HG03064 (cell line): ENCODE data around the gene CELF5.
"Not testable (repeated sequence)": the region's sequence is repeated elsewhere in the genome, so short reads cannot be mapped to it uniquely, and the experiment has no call there.

Source experiments
- ATAC-seq: cut with Tn5 transposase; IDR thresholded peaks from one replicate; pipeline ENCODE4 v1.9.1; 2021; ENCODE audit warnings: low read depth; ENCODE audit not compliant: unreplicated experiment

Gene CELF5

DNA sequence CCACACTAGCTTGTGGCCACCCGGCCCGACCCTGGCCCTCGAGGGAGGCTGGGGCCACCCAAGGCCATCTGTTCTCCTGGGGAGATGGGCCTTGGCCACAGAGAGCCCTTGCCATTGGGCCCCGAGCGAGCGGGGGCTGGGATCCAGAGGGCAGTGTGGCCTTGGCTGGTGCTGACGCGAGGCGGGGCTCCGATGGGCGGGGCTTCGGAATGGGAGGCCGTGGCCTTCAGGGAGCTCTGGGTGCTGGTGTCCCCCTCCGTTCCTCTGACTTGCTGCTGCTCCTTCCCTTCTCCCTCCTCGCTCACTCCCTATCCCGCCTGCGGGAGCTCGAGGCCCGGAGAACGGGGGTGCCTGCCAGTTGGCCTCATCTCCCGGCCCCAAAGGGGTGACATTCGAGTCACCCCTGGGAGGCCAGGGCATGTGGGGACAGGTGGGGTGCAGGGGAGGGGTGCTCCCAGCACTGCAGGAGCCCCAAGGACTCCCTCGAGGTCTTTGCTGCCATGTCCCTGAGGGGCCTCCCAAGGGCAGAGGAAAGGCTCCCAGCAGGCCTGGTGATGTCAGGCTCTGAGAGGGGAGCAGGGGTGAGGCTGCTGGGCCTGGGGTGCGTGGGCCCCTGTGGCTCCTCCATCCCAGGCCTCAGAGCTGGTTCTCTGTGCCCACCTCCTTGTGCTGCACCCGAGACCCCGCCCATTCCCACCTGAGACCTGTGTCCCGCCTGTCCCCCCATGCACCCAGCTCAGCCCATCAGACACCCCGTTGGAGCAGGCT lies 34.6 kb upstream of the CELF5 start:
- no peak for ATAC-seq

- no peak for ATAC-seq
These were observed 34.0 kb upstream of the CELF5 start for GRCh38 chr19:3190470-3190770.

GRCh38 chr19:3190921-3191805 lies 33.3 kb upstream of the CELF5 start:
- ATAC-seq, result no peak

DNA sequence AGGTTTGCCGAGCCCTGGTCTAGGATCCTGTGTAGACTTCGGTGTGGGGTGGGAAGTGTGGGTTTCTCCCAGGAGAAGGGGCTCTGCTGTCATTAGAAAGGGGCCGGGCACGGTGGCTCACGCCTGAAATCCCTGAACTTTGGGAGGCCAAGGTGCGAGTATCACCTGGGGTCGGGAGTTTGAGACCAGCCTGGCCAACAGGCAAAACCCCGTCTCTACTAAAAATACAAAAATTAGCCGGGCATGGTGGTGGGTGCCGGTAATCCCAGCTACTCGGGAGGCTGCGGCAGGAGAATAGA lies 32.7 kb upstream of the CELF5 start:
- ATAC-seq, result not testable (repeated sequence)

DNA sequence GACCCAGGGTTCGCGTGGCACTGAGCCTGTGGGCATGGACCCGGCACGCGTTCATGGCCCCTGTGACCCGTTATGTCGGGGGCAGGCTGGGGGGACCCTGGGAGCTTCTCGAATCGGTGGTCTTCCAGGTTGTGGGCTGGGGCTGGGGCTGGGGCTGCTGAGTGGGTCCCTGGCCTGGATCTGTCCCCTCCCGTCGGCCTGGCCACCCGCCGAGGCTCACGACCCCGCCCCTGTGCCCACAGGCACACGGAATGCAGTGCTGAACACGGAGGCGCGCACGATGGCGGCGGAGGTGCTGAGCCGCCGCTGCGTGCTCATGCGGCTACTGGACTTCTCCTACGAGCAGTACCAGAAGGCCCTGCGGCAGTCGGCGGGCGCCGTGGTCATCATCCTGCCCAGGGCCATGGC lies 32.2 kb upstream of the CELF5 start:
- ATAC-seq, result no peak

GRCh38 chr19:3192684-3193083 lies 31.8 kb upstream of the CELF5 start:
- ATAC-seq, result no peak

GRCh38 chr19:3193256-3194105 lies 31.0 kb upstream of the CELF5 start:
- no peak for ATAC-seq

DNA sequence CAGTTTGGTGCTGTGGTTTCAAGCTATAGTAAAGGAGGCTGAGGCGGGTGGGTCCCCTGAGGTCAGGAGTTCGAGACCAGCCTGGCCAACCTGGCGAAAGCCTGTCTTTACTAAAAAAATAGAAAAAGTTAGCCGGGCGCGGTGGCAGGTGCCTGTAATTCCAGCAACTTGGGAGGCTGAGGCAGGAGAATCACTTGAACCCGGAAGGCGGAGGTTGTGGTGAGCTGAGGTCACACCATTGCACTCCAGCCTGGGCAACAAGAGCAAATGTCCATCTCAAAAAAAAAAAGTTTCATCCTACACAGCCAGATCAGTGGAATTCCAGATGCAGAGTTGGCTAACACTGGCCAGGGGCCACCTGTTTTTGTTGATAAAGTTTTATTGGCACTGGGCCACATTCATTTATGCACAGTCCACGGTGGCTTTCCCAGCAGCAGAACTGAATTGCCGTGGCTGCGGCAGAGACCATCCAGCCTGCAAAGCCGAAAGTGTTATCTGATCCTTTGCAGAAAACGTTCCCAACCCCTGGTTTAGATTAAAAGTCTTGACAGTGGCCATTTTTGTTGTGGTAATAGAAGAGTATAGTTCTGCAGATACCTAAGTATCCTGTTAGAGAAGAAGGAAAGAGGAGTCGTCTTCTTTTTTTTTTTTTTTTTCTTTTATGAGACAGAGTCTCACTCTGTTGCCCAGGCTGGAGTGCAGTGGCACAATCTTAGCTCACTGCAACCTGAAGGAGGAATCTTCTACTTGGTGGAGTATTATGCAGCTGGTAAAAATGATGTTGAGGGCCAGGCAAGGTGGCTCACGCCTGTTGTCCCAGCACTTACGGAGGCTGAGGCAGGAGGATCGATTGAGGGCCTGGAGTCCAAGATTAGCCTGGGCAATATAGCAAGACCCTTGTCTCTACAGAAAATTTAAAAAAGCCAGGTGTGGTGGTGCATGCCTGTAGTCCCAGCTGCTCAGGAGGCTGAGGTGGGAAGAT lies 30.1 kb upstream of the CELF5 start:
- no peak for ATAC-seq

GRCh38 chr19:3196064-3196932 lies 28.2 kb upstream of the CELF5 start:
- ATAC-seq, result no peak

DNA sequence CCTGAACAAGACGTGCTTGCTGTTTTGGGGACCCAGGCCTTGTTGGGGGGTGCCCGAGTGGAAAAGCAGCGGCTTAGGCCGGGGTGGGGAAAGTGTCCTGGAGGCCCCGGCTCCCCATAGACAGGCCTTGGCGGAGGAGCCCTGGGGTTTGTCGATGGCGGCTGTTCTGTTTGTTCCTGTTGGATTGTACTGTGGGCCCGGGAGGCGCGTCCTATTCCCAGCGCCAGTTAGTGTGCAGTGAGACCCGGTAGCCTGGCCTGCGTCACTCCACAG lies 27.6 kb upstream of the CELF5 start:
- ATAC-seq, result no peak

DNA sequence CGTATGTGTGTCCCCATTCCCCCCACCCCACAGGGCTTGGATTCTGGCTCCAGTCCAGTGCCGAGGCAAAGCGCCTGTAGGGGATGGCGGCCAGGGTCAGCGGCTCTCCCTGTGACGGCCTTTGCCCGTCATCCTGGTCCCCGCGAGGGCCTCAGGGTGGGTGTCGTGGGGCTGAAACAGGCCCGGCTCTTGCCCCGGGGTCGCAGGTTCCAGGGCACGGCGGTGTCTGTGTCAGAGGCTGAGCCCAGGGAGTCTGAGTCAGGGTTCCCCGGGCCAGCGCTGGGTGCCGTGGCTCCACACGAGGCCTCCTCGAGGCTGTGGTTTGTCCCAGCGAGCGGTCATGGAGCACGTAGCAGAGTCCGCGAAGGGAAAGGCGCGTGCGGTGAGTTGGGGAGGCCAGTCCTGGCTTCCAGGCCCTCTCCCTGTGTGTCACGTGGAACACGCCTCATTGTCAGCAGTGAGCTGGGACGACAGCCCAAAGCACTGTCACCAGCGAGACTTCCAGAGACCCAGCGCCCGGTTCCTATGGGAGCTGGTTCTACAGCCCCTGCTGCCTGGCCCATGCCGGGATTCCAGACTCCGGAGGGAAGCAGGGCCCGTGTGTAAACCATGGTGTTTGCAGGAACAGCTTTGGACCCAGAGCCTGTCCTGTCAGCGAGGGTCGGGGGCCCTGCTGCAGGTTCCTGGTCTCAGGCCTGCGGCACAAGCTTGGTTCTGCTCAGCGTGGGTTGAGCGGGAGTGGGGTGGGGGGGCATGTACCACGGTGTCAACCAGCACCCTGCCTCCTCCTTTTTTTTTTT lies 25.4 kb upstream of the CELF5 start:
- ATAC-seq, result no peak

- no peak for ATAC-seq
These were observed 23.3 kb upstream of the CELF5 start for GRCh38 chr19:3201072-3201700.

DNA sequence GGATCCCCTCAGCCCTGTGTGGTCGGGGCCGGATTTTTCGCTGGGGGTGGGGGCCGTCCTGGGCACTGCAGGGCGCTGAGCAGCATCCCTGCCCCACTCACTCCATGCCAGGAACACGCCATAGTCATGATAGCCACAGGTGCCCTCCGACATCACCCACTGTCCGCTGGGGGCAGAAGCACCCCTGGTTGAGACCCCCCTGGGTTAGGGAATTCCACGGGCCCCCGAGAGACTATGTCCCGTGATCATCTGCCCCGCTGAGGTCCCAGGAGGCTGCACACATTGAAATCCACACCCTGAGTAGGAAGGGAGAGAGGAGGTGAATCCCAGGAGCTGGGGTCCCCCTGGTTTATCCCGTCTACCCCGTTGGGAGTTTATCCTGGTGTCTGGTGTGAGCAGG lies 22.6 kb upstream of the CELF5 start:
- no peak for ATAC-seq

DNA sequence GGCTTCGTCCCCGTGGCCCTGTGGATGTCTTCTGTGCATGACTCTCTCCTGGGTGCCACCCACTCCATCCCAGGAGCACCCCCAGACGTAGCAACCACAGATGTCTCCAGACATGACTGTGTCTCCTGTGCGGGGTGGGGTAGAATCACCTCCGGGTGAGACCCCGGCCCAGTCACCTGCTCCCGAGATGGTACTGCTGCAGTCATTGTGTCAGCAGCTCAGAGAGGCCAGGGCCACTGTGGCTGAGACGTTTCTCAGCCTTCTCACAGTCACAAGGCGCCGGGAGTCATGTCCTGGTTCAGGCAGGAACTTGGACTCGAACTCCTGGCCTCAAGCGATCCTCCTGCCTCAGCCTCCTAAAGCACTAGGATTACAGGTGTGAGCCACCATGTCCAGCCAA lies 22.1 kb upstream of the CELF5 start:
- ATAC-seq, result no peak

DNA sequence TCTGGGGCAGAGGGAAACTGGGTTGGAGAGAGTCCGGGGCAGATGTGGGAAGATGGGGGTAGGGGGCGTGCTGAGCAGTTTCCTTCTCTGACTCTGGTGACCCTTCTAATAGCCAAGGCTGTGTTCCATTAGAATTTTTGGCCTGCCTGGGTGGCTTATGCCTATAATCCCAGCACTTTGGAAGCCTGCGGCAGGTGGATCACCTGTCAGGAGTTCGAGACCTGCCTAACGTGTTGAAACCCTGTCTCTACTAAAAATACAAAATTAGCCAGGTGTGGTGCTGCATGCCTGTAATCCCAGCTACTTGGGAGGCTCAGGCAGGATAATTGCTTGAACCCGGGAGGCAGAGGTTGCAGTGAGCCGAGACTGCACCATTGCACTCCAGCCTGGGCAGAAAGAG lies 21.6 kb upstream of the CELF5 start:
- ATAC-seq, result not testable (repeated sequence)

DNA sequence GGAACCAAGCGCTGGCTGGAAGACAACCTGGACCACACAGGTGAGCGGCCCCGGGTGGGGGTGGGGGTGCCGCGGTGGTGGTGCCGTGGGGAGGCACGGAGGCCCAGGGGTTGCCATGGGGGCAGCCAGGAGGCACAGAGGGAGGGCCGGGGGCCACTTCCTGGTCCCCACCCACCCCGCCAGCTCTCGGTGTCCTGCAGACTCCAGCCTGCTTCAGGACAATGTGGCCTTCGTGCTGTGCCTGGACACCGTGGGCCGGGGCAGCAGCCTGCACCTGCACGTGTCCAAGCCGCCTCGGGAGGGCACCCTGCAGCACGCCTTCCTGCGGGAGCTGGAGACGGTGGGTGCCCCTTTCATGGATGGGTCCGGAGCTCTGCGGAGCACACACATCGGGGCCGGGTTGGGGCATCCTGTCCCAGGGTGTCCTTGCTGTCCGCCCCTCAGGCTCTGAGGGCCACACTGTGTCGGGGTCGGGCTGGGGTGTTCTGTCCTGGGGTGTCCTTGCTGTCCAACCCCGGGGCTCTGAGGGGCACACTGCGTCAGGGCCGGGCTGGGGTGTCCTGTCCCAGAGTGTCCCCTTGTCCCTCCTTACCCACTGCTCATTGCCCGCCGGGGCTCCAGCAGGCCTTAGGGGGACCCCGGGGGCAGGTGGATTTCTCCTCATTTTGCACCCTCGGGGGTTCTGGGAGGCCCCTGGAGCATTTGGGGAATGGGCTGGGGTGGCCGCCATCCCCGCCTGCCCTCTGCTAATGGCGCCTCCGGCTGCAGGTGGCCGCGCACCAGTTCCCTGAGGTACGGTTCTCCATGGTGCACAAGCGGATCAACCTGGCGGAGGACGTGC lies 20.4 kb upstream of the CELF5 start:
- no peak for ATAC-seq

DNA sequence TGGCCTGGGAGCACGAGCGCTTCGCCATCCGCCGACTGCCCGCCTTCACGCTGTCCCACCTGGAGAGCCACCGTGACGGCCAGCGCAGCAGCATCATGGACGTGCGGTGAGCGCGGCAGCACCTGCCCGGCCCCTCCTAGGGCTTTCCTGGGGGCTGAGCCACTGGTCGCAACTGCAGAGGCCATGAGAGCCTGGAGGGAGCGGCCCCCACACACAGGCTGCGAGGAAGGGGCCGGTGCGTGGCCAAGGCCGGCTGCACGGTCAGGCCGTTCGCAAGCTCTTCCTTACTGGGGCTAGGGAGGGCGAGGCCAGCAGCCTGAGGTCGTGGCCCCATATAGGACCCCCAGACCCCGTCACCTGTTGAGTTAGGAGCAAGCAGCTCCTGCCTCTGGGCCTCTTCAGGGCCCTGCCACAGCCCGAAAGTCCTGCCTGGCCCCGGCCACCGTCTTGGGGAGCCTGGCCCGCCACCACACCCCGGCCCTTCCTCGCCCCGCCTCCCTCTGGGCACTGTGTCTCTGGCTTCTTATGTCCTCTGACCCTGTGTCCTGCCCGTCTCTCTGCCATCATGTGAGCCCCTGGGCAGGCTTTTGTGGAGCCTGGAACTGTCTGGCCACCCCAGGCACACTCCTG lies 19.7 kb upstream of the CELF5 start:
- no peak for ATAC-seq
